LHCN-M2 (cell line): ENCODE measurements around the gene RDX. TPM values are rescaled to one million over a fixed set of nuclear protein-coding genes. Genes with fewer than 3 reads are reported as not detected.

Source experiments
- DNase-seq: peaks from one replicate; pipeline ENCODE4 v3.0.0-alpha.2; 2012; ENCODE audit warnings: low read depth
- total RNA-seq: library from RNA; depleted of rRNA; stranded (reverse); fragments of >200 nt; gene quantifications from 2 replicates; pipeline ENCODE4 v1.2.3, GENCODE V29; 2014; rRNA removed

RDX gene
- total RNA-seq, 1 experiment from 2014 or later: 109 TPM

DNA sequence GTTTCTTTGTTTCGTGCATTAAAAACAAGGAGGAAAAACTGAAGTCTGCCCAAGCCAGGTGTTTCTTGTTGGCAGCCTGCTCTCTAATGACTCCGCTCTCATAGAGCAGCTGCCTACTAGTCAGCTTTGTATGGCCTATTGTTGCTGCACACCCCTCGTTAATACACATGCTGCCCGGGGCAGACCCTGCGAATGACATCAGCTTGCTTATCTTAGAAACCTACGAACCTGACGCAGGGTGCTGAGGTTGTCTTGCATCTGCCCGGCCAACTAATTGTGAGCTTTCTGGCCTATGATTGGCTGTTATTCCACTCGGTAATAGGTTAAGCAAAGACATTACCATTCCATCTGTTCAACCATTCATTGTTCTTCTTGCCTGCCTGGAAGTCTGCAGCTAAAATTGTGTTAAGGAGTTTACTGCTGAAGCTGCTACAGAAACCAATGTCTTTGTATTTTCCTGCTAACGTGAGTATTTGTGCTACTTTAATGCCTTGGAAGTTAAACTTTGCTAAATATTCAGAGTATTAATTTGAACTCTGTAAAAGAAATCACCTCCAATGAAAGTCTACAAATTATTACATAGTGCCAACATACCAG, 165.7 kb downstream of the RDX start:
- peak; percentile 25 for DNase-seq

- peak; percentile 26 for DNase-seq
Observed at GRCh38 chr11:110128161-110128560, 168.3 kb downstream of the RDX start.

DNA sequence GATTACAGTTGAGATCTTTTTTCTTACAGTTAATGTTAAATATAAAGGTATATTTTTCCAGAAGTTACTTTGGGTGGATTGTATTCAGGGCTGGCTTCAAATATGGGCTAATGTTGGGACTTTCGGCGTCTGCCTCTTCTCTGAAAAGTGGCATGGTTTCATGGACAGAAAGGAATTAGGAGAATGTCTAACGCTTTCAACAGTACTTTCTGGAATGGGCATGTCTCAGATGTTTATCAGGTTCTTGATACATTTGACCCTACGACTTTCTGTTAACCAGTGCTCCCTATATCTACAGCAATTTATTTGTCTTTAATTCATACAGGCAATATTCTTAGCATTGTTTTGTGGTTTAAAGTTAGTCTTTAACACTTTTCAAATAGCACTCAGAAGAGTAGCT, 169.5 kb downstream of the RDX start:
- no peak for DNase-seq

- DNase-seq: peak; percentile 77
Observed at GRCh38 chr11:110125632-110126031, 170.8 kb downstream of the RDX start.

Other genes starting within 250 kb of the RDX start
- gene ZC3H12C, start 203.2 kb downstream of the RDX start, total RNA-seq: 7.5 and 13.4 TPM in 2 replicates
- 18.0 and 19.5 TPM in 2 replicates for gene FDX1, start 133.3 kb upstream of the RDX start, total RNA-seq